ENCODE data around the gene GIMAP8.
"Not testable (repeated sequence)": the region's sequence is repeated elsewhere in the genome, so short reads cannot be mapped to it uniquely, and the experiment has no call there.

DNA sequence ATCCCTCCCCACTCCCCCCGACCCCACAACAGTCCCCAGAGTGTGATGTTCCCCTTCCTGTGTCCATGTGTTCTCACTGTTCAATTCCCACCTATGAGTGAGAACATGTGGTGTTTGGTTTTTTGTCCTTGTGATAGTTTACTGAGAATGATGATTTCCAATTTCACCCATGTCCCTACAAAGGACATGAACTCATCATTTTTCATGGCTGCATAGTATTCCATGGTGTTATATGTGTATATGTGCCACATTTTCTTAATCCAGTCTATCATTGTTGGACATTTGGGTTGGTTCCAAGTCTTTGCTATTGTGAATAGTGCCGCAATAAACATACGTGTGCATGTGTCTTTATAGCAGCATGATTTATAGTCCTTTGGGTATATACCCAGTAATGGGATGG, 43.0 kb downstream of the GIMAP8 start:
- TF ChIP-seq, protein P1, sequence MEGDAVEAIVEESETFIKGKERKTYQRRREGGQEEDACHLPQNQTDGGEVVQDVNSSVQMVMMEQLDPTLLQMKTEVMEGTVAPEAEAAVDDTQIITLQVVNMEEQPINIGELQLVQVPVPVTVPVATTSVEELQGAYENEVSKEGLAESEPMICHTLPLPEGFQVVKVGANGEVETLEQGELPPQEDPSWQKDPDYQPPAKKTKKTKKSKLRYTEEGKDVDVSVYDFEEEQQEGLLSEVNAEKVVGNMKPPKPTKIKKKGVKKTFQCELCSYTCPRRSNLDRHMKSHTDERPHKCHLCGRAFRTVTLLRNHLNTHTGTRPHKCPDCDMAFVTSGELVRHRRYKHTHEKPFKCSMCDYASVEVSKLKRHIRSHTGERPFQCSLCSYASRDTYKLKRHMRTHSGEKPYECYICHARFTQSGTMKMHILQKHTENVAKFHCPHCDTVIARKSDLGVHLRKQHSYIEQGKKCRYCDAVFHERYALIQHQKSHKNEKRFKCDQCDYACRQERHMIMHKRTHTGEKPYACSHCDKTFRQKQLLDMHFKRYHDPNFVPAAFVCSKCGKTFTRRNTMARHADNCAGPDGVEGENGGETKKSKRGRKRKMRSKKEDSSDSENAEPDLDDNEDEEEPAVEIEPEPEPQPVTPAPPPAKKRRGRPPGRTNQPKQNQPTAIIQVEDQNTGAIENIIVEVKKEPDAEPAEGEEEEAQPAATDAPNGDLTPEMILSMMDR (IDR thresholded peaks at IDR 0.05): not testable (repeated sequence)
- TF ChIP-seq POLR2AphosphoS5, TCF7L2 (IDR thresholded peaks at IDR 0.05; ENCODE audit: low read depth, low read length): not testable (repeated sequence)
- TF ChIP-seq, protein P2, sequence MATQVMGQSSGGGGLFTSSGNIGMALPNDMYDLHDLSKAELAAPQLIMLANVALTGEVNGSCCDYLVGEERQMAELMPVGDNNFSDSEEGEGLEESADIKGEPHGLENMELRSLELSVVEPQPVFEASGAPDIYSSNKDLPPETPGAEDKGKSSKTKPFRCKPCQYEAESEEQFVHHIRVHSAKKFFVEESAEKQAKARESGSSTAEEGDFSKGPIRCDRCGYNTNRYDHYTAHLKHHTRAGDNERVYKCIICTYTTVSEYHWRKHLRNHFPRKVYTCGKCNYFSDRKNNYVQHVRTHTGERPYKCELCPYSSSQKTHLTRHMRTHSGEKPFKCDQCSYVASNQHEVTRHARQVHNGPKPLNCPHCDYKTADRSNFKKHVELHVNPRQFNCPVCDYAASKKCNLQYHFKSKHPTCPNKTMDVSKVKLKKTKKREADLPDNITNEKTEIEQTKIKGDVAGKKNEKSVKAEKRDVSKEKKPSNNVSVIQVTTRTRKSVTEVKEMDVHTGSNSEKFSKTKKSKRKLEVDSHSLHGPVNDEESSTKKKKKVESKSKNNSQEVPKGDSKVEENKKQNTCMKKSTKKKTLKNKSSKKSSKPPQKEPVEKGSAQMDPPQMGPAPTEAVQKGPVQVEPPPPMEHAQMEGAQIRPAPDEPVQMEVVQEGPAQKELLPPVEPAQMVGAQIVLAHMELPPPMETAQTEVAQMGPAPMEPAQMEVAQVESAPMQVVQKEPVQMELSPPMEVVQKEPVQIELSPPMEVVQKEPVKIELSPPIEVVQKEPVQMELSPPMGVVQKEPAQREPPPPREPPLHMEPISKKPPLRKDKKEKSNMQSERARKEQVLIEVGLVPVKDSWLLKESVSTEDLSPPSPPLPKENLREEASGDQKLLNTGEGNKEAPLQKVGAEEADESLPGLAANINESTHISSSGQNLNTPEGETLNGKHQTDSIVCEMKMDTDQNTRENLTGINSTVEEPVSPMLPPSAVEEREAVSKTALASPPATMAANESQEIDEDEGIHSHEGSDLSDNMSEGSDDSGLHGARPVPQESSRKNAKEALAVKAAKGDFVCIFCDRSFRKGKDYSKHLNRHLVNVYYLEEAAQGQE (IDR thresholded peaks at IDR 0.05; ENCODE audit: insufficient read depth in 1 of 2, low read depth in 2 of 2, low read length in 1 of 2): not testable (repeated sequence)
